ENCODE results near the gene APH1B.
A peak's percentile ranks its signal among the peaks of the same experiment; 100 is the strongest.
"Not testable (repeated sequence)": the region's sequence is repeated elsewhere in the genome, so short reads cannot be mapped to it uniquely, and the experiment has no call there.

Gene APH1B

GRCh38 chr15:63277038-63277892 is at the start of gene APH1B:
TSS of gene APH1B (plus strand) at chr15:63277605. CDS start at chr15:63277624, 19 bp downstream.
- DNase-seq (ENCODE audit: low read depth in 1 of 2, low spot score in 1 of 2) = peak; percentile 36 to 54

- DNase-seq (ENCODE audit: low read depth in 1 of 2, low spot score in 1 of 2) = no peak
These were observed 49.7 kb upstream of the APH1B start for GRCh38 chr15:63227689-63228088.

DNA sequence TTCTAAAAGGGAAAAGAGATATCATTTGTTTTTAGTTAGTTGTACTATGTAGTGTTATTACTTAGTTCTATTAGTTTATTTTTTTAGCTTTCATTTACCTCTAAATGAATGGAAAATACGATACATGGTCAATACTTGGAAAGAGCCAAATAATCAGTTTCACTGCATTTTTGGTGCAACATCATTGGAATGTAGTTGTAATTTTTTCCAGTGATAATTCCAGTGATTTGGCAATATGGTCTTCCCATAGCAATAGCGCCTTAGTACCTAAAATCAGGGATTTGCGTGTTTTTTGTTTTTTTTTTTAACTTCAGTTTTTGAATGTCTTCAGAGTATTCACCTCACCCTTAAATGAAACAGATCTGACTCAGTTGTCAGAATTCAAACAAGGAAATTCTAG is 46.2 kb upstream of the APH1B start:
- no peak for DNase-seq (ENCODE audit: low read depth in 1 of 2, low spot score in 1 of 2)

DNA sequence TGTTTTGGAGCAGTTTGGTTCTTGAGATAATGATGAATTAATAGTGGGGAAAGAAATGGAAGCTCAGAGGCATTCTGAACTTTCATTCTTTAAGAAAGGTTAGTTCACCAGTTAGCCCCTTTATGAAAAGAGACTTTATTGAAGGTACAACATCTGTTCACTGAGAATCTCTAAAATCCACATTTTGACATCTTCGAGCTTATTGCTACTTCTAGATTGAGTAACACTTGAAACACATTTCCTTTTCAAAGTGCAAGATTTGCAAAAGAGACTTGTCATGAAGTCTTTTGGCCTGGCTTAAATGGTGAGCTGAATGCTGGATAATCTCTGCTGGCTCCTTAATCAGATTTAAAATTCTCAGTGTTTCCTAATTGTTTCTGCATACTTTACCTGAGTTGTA is 45.7 kb upstream of the APH1B start:
- DNase-seq (ENCODE audit: low read depth in 1 of 2, low spot score in 1 of 2) = no peak

GRCh38 chr15:63232405-63232804 is 45.0 kb upstream of the APH1B start:
- DNase-seq (ENCODE audit: low read depth in 1 of 2, low spot score in 1 of 2) = no peak

DNA sequence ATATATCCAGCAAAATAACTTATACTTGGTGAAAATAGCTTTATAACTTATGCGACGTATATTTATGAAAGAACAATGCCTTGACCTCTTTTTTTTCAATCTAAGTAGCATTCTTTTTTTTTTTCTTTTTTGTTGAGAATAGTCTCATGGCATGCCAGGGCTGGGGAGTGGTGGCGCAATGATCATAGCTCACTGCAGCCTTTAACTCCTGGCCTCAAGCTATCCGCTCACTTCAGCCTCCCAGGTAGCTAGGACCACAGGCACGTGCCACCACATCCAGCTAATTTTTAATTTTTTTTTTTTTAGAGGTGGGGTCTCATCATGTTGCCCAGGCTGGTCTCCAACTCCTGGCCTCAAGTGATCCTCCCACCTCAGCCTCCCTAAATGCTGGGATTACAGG is 44.5 kb upstream of the APH1B start:
- no peak for DNase-seq (ENCODE audit: low read depth in 1 of 2, low spot score in 1 of 2)

DNA sequence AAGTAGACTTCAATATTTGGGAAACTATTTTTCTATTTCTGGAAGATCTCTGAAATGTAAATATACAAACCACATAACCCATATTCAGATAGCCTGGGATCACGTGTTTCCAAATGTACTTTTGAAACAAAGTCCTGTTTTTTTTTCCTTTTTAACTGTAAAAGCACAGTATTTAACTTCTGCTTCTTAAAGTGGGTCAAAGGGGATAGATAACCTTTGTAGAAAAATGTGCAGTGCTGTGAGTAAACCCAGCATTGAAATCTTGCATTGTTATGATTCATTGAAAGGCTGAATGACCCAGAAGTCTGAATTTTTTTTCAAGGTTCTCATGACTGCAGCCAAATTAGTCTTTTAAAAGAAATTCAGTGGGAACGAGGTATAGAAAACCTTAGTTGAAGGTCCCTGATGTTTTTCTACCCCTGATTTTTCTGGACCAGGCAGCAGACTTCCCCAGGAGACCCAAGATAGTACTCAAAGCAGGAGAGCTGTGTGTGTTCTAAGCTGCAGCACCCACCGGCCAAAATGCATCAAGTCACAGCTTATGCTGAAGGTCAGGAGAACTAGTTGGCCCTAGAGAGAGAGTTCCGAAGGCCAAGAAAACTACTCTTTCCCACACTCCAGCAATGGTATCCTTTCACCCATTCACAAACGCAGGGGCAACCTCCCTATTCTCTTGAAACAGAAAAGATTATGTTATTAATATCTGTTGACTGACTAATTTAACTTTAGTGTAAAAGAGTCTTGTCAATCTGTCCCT is 43.6 kb upstream of the APH1B start:
- DNase-seq (ENCODE audit: low read depth in 1 of 2, low spot score in 1 of 2) = no peak

GRCh38 chr15:63234451-63234870 is 42.9 kb upstream of the APH1B start:
- no peak for DNase-seq (ENCODE audit: low read depth in 1 of 2, low spot score in 1 of 2)

- no peak for DNase-seq (ENCODE audit: low read depth in 1 of 2, low spot score in 1 of 2)
These were observed 41.1 kb upstream of the APH1B start for GRCh38 chr15:63236272-63236671.

DNA sequence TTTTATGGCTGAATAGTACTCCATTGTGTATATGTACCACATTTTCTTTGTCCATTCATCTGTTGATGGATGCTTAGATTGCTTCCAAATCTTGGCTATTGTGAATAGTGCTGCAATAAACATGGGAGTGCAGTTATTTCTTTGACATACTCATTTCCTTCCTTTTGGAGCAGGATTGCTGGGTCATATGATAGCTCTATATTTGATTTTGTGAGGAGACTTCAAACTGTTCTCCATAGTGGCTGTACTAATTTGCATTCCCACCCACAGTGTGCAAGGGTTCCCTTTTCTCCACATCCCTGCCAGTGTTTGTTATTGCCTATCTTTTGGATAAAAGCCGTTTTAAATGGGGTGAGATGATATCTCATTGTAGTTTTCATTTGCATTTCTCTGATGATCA is 40.3 kb upstream of the APH1B start:
- not testable (repeated sequence) for DNase-seq (ENCODE audit: low read depth in 1 of 2, low spot score in 1 of 2)

DNA sequence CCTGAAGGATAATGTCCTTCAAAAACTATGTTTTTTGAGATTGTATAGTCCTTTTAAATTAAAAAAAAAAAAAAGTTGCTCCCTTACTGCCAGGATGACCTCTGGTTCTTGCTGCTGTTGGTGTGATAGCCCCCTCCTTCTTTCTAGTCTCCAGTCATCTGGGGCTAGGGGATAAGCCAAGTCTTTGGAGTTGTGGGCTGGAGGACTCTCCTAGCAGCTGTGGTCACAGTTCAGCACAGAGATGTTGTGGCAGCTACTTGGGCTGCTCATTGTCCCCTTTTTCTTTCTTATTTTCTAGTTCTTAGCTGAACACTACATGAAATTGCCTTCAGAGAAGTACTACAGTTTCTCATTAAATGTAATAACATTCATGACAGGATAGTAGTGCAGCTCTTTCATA is 39.2 kb upstream of the APH1B start:
- no peak for DNase-seq (ENCODE audit: low read depth in 1 of 2, low spot score in 1 of 2)

DNA sequence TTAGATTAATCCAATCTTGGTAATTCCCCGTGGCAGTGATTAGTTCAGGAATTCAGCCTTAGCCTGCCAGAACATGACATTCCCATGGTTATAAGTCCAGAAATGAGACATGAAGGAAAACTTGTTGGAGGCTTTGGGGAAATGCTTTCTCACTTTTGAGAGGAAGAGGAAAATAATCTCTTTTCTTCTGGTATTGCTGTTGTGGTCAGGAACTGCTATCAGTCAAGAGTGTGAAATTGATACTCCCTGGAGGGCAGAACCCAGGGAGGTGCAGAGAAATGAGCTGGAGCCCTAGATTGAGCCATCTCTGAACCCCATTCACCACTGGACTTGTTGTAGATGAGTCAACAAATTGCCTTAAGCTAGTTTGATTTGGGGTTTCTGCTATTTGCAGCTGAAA is 38.6 kb upstream of the APH1B start:
- DNase-seq (ENCODE audit: low read depth in 1 of 2, low spot score in 1 of 2) = no peak

DNA sequence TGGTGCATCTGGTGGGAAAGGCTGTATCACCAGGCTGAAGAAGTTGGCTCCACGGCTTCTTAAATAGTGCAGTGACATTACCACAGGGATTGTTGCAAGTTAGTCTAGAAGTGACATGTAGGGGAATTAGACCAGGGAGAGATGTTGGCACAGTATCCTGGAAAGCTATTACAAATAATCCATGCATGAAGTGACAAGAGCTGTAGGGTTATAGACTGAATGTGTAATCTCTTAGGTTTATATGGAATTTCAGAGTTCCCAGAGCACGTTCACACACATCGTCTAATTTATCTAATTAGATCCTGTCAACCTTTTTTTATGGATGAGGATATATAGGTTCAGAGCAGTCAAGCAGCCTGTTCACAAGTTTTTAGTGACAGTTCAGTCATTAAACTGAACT is 37.3 kb upstream of the APH1B start:
- no peak for DNase-seq (ENCODE audit: low read depth in 1 of 2, low spot score in 1 of 2)

DNA sequence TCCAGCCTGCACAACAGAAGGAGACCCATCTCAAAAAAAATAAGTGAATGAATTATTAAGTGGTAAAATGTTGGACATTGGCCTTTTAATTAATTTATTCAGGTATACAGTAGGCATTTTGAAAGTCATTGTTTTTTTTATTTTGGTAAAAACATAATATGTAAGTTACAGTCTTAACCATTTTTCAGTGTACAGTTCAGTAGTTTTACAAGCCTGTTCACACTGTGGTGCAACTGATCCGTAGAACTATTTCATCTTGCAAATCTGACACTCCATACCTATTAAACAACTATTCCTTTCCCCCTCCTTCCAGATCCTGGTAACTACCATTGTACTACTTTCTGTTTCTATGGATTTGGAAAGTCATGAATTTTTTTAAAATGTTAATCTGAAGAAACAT is 36.1 kb upstream of the APH1B start:
- DNase-seq (ENCODE audit: low read depth in 1 of 2, low spot score in 1 of 2) = no peak

GRCh38 chr15:63243101-63243500 is 34.3 kb upstream of the APH1B start:
- DNase-seq (ENCODE audit: low read depth in 1 of 2, low spot score in 1 of 2) = no peak

GRCh38 chr15:63243776-63244175 is 33.6 kb upstream of the APH1B start:
- DNase-seq (ENCODE audit: low read depth in 1 of 2, low spot score in 1 of 2) = no peak

DNA sequence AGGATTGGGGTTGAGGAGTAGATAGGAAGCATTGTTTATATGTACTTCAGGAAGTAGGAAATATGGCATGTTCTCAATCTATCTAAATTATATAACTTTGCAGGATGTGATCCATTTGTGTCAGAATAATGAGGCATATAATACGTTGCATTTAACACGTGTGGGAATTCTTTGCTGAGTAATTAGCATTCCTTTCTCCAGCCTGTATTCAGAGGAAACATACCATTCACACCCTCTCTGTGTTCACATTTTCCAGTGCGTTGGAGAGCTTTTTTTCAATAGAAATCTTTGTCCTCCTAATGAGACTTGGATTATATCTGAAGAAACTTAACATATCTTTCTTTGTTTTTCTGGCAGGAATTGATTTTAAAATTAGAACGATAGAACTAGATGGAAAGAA is 33.0 kb upstream of the APH1B start:
- DNase-seq (ENCODE audit: low read depth in 1 of 2, low spot score in 1 of 2) = no peak

GRCh38 chr15:63244976-63245645 is 32.3 kb upstream of the APH1B start:
- no peak for DNase-seq (ENCODE audit: low read depth in 1 of 2, low spot score in 1 of 2)

- no peak for DNase-seq (ENCODE audit: low read depth in 1 of 2, low spot score in 1 of 2)
These were observed 30.5 kb upstream of the APH1B start for GRCh38 chr15:63246691-63247469.

DNA sequence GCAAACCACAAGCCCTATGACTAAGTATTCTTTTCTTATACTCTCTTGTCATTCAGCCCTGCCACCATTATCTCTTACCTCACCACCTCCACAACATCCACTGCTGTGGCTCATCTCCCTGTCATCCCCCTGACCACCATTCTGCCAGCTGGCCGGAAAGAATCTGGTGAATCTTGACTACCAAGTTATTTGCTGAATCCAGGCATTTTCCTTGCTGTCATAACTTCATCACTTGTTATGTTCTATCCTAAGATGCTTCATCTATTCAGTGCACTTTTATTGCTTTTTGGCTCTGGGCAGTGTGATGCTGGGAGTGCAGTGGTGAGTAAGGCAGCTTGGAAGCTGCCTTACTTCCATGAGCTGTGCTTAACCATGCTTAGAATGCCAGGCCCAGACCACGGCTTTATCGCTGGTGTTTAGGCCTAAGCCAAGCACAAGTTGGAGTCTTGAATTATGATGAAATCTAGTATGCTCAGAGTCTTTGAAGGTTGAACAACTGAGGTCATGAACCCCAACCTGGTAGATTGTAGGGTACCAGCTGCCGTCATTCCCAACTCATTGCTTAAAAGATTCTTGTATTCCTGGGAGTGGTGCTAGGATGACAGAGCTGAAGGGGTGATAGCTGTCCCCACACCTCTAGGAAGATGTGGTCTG is 27.0 kb upstream of the APH1B start:
- no peak for DNase-seq (ENCODE audit: low read depth in 1 of 2, low spot score in 1 of 2)

- DNase-seq (ENCODE audit: low read depth in 1 of 2, low spot score in 1 of 2) = no peak
These were observed 25.7 kb upstream of the APH1B start for GRCh38 chr15:63251701-63252100.
